GM23338 (cell line): ENCODE measurements around the gene AHNAK.

Experiments used
- CTCF ChIP-seq, 2 experiments: fragments of 200-600 bp in 1 of 2; sonication (generic) in 1 of 2; conservative IDR thresholded peaks; 2 replicates each; pipeline versions ENCODE4 v1.5.1 to v1.6.1; 2016 to 2017; ENCODE audit warnings: antibody characterized with exemption in 2 of 2, low read depth in 2 of 2, mild to moderate bottlenecking in 2 of 2, moderate library complexity in 1 of 2
- ETS1 ChIP-seq: IDR thresholded peaks from 2 replicates; pipeline ENCODE4 v1.6.1; 2016; ENCODE audit warnings: antibody characterized with exemption
- EZH2 ChIP-seq: fragments of 200-600 bp; sonication (generic); IDR thresholded peaks from one replicate; pipeline ENCODE4 v1.8.0; 2017; ENCODE audit warnings: antibody characterized with exemption, mild to moderate bottlenecking, low read depth; ENCODE audit not compliant: unreplicated experiment
- EZH2phosphoT487 ChIP-seq: fragments of 200-600 bp; sonication (generic); IDR thresholded peaks from one replicate; pipeline ENCODE4 v1.8.1; 2018; ENCODE audit warnings: antibody characterized with exemption; ENCODE audit not compliant: unreplicated experiment
- JUNB ChIP-seq: IDR thresholded peaks from one replicate; pipeline ENCODE4 v1.6.1; 2016; ENCODE audit warnings: antibody characterized with exemption; ENCODE audit not compliant: unreplicated experiment
- POLR2AphosphoS5 ChIP-seq: IDR thresholded peaks from 2 replicates; pipeline ENCODE4 v1.6.1; 2016; ENCODE audit warnings: antibody characterized with exemption, low read depth
- STAT1 ChIP-seq: IDR thresholded peaks from one replicate; pipeline ENCODE4 v1.6.1; 2016; ENCODE audit warnings: antibody characterized with exemption; ENCODE audit not compliant: unreplicated experiment
- ZNF114 ChIP-seq: fragments of 250-450 bp; sonication (Bioruptor Pico); IDR thresholded peaks from 2 replicates; pipeline ENCODE4 v1.5.0; 2020; ENCODE audit warnings: mild to moderate bottlenecking, moderate library complexity

- TF ChIP-seq CTCF (conservative IDR thresholded peaks at IDR 0.05; ENCODE audit: low read depth in 2 of 2) (no peak), POLR2AphosphoS5 (no peak), EZH2 (no peak), EZH2phosphoT487 (no peak), JUNB (no peak), ETS1 (no peak), STAT1 (no peak), ZNF114 (CRISPR knock-in tag) (no peak)
Measured at GRCh38 chr11:62471603-62472002, 75.0 kb downstream of the AHNAK start.
